IPS-18c (cell line): Measurements from ENCODE around the gene ATCAY.
"Not testable (repeated sequence)": the region's sequence is repeated elsewhere in the genome, so short reads cannot be mapped to it uniquely, and the experiment has no call there.

ENCODE experiments used
- H3K4me3 ChIP-seq: 2 replicates; pipeline ENCODE4 v1.7.0; 2013; ENCODE audit warnings: low read depth, mild to moderate bottlenecking, low read length, moderate library complexity; ENCODE audit not compliant: insufficient read depth
- H3K9me3 ChIP-seq: one replicate; pipeline ENCODE4 v1.6.1; 2013; ENCODE audit warnings: mild to moderate bottlenecking, low read length, moderate library complexity; ENCODE audit not compliant: control insufficient read depth, insufficient read depth

ATCAY gene

DNA sequence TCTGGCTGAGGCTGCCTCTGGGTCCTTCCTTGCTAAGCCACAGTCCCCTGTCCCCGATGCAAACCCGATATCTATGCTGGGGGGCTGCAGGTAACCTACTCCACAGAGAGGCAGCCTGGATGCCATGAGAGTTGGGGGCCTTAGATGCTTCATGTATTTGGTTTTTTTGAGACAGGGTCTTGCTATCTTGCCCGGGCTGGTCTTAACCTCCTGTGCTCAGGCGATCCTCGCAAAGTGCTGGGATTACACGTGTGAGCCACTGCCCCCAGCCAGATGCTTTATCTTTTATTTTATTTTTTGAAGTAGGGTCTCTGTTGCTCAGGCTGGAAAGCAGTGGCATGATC, 1.5 kb downstream of the ATCAY start:
- Histone ChIP-seq H3K9me3 (peaks cover 2% of the 10 kb centered on the region), H3K4me3 (peak overlapping the region; percentile 79)

DNA sequence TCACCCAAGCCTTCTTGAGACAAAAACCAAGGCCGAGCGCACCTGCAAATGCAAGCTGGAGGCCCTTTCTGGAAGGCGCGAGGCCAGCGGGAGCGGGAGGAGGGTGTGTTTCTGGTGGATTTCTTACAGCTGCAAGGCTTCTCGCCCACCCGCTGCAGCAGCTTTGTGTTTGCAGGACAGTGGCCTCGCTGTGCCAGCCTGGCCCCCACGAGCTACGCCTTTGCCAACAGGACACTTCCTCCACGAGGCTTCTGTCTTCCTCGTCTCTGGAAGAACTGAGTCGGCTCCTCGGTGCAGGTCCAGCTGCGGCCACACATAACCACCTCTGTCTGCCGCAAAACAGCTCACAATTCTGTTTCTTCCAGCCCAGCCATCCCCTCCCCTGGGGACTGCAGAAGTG, 10.1 kb downstream of the ATCAY start:
- H3K9me3 ChIP-seq, result no peaks in the 10 kb centered on the region
- no peak overlapping the region for H3K4me3 ChIP-seq

DNA sequence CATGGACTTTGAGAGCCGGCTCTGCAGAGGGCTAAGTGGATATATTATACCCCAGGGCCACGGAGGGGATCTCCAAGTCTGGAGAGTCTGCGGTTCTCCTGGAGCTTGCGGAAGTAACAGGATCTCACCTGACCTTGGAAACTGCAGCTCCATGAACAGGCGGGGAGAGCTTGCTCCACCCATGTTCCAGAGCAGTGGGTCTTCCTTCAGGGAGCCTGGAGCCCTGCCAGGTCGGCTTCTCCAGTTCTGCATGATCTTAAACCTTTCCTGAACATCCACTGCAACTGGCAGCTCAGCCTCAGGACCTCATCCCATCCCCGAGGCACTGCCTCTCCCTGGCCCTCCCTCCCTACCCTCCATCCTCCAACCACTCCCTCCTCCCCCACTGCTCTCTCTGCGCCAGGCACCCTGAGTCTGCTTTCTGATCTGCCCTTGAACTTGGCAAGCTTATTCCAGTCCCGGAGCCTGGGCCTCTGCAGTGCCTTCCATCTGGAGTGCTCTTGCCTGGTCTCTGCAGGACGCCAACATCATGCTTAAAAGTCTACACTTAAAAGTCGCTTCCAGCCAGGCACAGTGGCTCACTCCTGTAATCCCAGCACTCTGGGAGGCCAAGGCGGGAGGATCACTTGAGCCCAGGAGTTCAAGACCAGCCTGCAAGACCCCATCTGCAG, 13.2 kb downstream of the ATCAY start:
- Histone ChIP-seq H3K4me3 (no peak overlapping the region), H3K9me3 (peaks cover 4% of the 10 kb centered on the region)

DNA sequence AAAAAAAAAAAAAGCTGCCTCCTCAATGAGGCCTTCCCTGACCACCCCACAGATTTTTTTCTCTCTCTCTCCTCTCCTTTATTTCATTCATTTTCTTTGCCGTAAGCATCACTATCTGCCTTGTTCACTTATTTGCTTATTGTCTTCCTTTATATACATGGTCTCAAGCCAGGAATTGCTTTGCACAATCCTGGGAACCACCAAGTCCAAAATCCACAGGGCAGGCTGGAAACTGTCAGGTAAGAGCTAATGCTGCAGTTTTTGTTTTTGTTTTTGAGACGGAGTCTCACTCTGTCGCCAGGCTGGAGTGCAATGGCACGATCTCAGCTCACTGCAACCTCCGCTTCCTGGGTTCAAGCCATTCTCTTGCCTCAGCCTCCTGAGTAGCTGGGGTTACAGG, 14.5 kb downstream of the ATCAY start:
- not testable (repeated sequence) for H3K4me3 ChIP-seq, H3K9me3 ChIP-seq

DNA sequence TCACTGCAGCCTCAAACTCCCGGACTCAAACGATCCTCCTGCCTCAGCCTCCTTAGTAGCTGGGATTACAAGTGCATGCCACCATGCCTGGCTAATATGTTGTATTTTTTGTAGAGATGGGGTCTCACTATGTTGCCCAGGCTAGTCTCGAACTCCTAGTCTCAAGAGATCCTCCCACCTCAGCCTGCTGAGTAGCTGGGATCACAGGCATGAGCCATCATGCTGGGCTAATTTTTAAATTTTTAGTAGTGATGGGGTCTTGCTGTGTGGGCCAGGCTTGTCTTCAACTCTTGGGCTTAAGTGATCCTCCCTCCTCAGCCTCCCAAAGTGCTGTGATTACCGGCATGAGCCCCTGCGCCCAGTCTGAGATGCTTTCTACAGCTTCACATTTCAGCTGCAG, 15.3 kb downstream of the ATCAY start:
- H3K4me3 ChIP-seq, result no peak overlapping the region
- H3K9me3 ChIP-seq, result peaks cover 4% of the 10 kb centered on the region

DNA sequence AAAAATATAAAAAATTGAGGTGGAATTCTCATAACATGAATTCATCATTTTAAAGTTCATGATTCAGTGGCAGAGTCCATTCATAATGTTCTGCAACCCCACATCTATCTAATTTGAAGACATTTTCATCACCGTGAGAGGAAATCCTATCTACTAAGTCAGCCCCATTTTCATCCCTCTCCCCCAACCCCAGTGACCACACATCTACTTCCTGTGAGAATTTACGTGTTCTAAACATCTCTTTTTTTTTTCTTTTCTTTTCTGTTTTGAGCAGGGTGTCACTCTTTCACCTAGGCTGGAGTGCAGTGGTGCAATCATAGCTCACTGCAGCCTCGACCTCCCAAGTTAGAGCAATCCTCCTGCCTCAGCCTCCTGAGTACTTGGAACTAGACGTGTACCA, 17.5 kb downstream of the ATCAY start:
- H3K4me3 ChIP-seq, result no peak overlapping the region
- peaks cover 4% of the 10 kb centered on the region for H3K9me3 ChIP-seq

DNA sequence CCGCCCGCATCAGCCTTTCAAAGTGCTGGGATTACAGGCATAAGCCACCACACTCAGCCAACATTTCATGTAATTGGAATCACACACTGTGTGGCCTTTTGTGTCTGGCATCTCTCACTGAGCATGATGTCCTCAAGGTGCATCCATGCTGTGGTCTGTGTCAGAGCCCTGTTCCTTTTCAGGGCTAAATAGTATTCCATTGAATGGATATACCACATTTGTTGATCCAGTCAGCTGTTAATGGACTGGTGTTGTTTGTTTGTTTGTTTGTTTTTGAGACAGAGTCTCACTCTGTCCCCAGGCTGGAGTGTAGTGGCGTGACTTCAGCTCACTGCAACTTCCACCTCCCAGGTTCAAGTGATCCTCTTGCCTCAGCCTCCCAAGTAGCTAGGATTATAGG, 17.9 kb downstream of the ATCAY start:
- peaks cover 4% of the 10 kb centered on the region for H3K9me3 ChIP-seq
- no peak overlapping the region for H3K4me3 ChIP-seq

DNA sequence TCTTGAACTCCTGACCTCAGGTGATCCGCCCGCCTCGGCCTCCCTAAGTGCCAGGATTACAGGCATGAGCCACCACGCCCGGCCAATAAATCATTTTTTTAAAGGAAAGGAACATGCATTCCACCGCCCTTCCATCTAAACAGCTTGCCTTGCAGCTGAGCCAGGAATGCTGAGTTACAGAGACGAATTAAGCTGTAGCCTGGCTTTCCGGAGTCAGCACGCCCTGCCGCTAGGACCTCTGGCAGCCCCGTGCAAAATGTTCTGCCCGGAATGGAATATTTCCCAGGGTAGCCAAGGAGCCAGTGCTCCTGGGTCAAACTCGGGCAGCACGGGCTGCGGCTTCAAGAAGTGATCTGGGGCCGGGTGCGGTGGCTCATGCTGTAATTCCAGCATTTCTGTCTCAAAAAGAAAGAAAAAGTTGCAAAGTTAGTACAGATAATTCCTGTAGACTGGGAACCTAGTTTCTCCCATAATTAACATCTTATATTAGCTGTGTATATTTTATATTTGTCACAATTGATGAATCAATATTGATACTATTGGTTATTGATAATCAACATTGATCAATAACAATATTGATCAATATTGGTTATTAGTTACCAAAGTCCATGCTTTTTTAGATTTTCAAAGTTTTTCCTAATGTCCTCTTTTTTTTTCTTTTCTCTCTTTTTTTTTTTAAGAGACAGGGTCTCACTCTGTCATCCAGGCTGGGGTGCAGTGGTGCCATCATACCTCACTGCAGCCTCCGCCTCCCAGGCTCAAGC, 19.2 kb downstream of the ATCAY start:
- Histone ChIP-seq H3K9me3 (peaks cover 4% of the 10 kb centered on the region), H3K4me3 (no peak overlapping the region)

DNA sequence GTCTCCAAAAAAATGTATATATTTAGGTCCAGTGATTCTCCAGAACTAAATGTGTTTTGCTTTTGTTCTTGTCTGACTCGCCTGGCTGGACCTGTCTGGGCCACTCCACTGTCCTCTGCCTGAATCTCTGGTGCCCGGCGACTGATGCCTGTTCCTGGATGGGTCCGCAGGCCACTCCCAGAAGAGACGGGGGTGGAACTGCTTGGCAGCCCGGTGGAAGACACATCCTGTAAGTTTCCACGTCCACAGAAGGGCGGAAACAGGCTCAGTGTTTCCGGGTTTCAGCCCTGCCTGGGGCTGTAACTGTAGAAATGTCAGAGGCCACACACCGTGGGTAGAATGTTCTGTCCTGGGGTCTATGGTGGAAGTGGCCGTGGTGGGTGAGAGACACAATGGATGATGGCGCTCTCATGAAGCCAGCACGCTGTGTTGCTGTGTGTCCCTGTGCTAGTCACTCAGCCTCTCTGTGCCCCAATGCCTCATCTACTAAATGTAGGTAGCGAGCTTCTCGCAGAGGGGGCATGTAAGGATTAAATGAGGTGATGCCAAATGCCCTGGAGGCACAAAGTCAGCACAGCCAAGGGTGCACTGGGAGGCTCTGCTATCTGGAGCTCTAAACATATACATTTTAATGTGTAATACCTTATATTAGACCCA, 22.0 kb downstream of the ATCAY start:
- H3K9me3 ChIP-seq, result peaks cover 4% of the 10 kb centered on the region

DNA sequence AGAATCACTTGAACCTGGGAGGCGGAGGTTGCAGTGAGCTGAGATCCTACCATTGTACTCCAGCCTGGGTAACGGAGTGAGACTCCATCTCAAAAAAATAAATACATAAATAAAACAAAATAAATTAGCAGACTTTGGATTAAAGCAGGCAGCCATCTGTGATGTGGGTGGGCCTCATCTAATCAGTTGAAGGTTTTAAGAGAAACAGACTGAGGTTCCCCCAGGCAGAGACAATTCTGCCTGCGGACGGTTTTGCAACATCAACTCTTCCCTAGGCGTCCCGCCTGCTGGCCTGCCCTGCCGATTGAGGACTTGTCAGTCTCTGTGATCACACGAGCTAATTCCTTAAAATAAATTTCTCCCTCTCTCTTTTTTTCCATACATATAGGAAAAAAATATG, 23.7 kb downstream of the ATCAY start:
- Histone ChIP-seq H3K9me3 (no peaks in the 10 kb centered on the region), H3K4me3 (no peak overlapping the region)

More for the DNA sequence above, 22.0 kb downstream of the ATCAY start:
- no peak overlapping the region for H3K4me3 ChIP-seq

DNA sequence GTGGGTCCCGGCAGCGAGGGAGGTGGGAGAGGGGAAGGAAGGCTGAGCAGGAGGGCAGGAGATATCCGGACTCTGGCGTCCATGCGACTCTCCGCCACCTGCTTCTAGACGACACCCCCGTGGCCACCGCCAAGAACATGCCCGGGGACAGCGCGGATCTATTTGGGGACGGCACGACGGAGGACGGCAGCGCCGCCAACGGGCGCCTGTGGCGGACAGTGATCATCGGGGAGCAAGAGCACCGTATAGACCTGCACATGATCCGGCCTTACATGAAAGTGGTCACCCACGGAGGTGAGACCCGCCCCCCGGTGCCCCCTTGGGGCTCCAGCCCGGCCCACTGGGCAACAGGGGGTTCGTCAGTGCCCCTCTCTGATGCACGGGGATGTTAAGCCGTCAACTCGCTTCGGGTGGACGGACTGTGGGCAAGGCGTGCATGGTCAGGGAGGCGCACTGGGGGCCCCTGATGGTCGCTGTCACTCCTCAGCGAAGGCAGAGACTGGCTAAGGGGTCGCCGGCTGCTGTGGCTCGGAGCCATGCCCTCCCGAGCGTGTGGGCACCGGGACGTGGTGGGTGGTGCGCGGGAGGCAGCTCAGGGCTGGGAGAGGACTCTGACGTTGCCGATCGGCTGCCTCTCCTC, 27.3 kb downstream of the ATCAY start:
- Histone ChIP-seq H3K9me3 (peaks cover 6% of the 10 kb centered on the region), H3K4me3 (no peak overlapping the region)

DNA sequence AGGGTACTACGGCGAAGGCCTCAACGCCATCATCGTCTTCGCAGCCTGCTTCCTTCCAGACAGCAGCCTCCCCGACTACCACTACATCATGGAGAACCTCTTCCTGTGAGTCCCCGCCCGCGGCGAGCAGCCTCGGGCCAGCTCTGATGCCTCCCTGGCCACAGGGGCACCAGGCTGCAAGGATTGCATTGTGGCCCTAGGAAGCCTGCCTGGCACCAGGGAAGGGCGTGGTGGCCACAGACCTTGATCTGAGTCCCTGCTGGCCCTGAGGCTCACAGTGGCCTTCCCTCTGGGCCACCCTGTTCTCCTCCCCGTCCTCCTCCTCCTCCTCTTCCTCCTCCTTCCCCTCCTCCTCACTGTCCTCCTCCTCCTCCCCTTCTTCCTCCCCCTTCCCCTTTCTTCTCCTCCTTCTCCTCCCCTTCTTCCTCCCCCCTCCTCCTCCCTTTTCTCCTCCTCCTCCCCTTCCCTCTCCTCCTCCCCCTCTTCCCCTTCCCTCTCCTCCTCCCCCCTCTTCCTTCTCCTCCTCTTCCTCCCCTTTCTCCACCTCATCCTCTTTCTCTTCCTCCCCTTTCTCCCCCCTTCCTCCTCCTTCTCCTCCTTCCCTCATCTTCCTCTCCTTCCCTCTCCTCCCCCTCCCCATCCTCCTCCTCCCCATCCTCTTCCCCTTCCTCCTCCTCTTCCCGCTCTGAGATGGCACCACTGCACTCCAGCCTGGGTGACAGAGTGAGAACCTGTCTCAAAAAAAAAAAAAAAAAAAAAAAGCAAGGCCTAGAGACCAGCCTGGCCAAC, 28.0 kb downstream of the ATCAY start:
- Histone ChIP-seq H3K4me3 (no peak overlapping the region), H3K9me3 (peaks cover 6% of the 10 kb centered on the region)

DNA sequence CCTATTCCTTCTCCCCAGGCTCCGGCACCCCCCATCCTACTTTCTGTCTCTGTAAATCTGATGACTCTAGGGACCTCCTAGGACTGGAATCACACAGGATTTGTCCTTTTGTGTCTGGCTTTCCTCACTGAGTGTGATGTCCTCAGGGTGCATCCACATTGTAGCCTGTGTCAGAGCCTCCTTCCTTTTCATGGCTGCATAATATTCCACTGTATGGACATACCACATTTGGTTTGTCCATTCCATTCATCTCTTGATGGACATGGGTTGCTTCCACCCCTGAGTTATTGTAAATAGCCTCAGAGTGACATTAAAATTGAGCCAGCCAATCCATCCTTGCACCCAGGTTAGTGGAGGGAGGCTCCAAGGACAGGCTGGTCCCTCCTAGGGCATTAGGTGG, 29.6 kb downstream of the ATCAY start:
- peaks cover 6% of the 10 kb centered on the region for H3K9me3 ChIP-seq
- no peak overlapping the region for H3K4me3 ChIP-seq

DNA sequence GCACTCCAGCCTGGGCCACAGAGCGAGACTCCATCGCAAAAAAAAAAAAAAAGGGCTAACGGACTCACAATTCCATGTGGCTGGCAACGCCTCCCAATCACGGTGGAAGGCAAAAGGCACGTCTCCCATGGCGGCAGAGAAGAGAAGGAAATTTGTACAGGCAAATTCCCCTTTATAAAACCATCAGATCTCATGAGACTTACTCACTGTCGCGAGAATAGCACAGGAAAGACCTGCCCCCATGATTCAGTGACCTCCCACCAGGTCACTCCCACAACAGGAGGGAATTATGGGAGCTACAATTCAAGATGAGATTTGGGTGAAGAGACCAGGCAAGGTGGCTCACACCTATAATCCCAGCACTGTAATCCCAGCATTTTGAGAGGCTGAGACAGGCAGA, 33.7 kb downstream of the ATCAY start:
- peaks cover 6% of the 10 kb centered on the region for H3K9me3 ChIP-seq
- H3K4me3 ChIP-seq, result no peak overlapping the region

DNA sequence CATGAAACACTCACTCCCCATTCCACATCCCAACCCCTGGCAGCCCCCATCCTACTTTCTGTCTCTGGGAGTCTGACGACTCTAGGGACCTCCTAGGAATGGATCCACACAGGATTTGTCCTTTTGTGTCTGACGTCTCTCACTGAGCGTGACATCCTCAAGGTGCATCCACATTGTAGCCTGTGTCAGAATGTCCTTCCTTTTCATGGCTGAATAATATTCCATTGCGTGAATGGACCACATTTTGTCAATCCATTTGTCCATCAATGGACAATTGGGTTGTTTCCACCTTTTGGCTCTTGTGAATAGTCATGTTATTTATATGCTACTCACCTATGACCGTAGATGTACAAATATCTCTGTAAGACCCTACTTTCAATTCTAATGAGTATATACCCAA, 35.5 kb downstream of the ATCAY start:
- Histone ChIP-seq H3K9me3 (no peaks in the 10 kb centered on the region), H3K4me3 (no peak overlapping the region)

DNA sequence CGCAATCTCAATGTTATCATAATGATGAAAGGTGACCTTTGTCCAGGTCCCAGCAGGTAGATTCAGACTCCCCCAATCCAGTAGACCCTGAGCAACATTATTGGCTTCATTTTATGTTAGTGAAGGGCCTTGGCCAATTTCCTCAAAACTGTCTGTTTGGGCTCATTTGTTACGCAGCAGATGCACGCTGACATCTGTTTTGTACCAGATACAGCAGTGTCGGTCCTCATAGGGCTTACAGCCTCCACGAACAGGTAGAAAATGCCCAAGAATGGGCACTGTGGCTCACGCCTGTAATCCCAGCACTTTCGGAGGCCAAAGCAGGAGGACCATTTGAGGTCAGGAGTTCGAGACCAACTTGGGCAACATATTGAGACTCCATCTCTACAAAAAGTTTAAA, 39.3 kb downstream of the ATCAY start:
- H3K4me3 ChIP-seq, result no peak overlapping the region
- H3K9me3 ChIP-seq, result no peaks in the 10 kb centered on the region

DNA sequence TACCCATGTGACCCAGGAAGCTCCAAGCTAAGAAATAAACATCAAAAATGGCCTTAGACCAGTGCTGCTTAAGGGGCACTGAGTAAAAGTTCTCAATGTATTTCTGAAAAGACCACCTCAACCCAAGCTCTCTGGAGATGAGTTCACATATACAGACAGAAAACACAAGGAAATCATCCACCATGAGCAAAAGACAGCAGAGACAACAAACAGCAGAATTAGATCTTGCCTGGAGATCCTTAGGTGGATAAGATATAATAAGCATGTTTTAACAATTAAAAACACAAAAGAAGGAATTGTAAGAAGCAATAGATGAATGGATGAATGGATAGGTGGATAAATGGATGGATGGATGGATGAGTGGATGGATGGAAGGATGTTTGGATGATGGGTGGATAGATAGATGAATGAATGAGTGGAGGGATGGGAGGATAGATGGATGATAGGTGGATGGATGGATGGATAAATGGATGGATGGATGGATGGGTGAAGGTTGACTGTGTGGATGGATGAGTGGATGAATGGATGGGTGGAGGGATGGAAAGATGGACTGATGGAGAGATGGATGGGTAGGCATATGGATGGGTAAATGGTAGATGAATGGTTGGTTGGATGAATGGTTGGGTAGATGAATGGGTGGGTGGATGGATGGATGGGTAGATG, 42.7 kb downstream of the ATCAY start:
- no peaks in the 10 kb centered on the region for H3K9me3 ChIP-seq

More for the DNA sequence above, 42.7 kb downstream of the ATCAY start:
- no peak overlapping the region for H3K4me3 ChIP-seq
